DOHH2 (cell line): ENCODE data around the gene ADAT1.

Source experiments
- EZH2phosphoT487 ChIP-seq: fragments of 200-600 bp; sonication (generic); IDR thresholded peaks from 2 replicates; pipeline ENCODE4 v1.6.1; 2017; ENCODE audit warnings: borderline replicate concordance, mild to moderate bottlenecking, antibody characterized with exemption, low read length, moderate library complexity, mixed read lengths
- TF ChIP-seq, protein P1 (sequence below): fragments of 200-600 bp; sonication (generic); IDR thresholded peaks from one replicate; pipeline ENCODE4 v1.5.1; 2014; ENCODE audit warnings: antibody characterized with exemption, mild to moderate bottlenecking, low read depth, low read length; ENCODE audit not compliant: poor library complexity, severe bottlenecking

DNA sequence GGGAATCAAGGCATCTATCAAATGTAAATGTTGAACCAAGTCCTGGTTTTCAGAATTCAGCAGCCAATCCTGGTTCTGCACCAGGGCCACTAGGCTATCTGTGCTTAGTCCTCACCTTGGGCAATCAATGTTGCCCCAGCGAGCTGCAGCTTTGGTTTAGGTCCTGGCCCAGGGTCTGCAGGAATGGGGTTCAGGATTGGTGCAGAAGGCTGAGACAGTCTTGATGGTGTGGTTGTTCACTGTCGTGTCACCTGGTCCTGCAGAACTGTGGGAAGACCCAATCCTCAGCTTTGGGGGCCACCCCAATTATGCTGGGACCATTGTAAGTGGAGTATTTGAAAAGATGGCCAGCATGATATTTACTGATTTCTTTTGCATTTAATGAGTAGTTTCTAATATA, 35.1 kb upstream of the ADAT1 start:
- TF ChIP-seq, protein P1, sequence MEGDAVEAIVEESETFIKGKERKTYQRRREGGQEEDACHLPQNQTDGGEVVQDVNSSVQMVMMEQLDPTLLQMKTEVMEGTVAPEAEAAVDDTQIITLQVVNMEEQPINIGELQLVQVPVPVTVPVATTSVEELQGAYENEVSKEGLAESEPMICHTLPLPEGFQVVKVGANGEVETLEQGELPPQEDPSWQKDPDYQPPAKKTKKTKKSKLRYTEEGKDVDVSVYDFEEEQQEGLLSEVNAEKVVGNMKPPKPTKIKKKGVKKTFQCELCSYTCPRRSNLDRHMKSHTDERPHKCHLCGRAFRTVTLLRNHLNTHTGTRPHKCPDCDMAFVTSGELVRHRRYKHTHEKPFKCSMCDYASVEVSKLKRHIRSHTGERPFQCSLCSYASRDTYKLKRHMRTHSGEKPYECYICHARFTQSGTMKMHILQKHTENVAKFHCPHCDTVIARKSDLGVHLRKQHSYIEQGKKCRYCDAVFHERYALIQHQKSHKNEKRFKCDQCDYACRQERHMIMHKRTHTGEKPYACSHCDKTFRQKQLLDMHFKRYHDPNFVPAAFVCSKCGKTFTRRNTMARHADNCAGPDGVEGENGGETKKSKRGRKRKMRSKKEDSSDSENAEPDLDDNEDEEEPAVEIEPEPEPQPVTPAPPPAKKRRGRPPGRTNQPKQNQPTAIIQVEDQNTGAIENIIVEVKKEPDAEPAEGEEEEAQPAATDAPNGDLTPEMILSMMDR = no peak
- no peak for TF ChIP-seq EZH2phosphoT487
